Nephron progenitor cell (in vitro differentiated cells): Measurements from ENCODE around the gene ARAF.

Source experiments
- DNase-seq: peaks from one replicate; pipeline ENCODE4 v3.0.0; 2021
- H3K27ac Mint-ChIP-seq: 2 replicates; pipeline ENCODE4 v1.8.0; 2021; ENCODE audit warnings: mild to moderate bottlenecking, moderate library complexity, mixed read lengths
- H3K27me3 Mint-ChIP-seq: 2 replicates; pipeline ENCODE4 v1.8.0; 2021; ENCODE audit warnings: mild to moderate bottlenecking, low read depth, mixed read lengths; ENCODE audit not compliant: poor library complexity
- H3K36me3 Mint-ChIP-seq: 2 replicates; pipeline ENCODE4 v1.8.0; 2021; ENCODE audit warnings: low read depth, mixed read lengths
- H3K4me1 Mint-ChIP-seq: 2 replicates; pipeline ENCODE4 v1.8.0; 2021; ENCODE audit warnings: mixed read lengths
- H3K4me3 Mint-ChIP-seq: 2 replicates; pipeline ENCODE4 v1.8.0; 2021; ENCODE audit warnings: mild to moderate bottlenecking, moderate library complexity, mixed read lengths
- H3K9me3 Mint-ChIP-seq: 2 replicates; pipeline ENCODE4 v1.8.0; 2021; ENCODE audit warnings: mild to moderate bottlenecking, moderate library complexity, mixed read lengths
- CTCF ChIP-seq: fragments of 200-600 bp; sonication (generic); IDR thresholded peaks from 2 replicates; pipeline ENCODE4 v1.5.0; 2021; ENCODE audit warnings: antibody characterized with exemption

Gene ARAF

GRCh38 chrX:47543496-47543895 is 17.5 kb upstream of the ARAF start:
- Mint-ChIP-seq H3K36me3 (no peaks in the 10 kb centered on the region), H3K4me1 (peaks cover 7% of the 10 kb centered on the region), H3K4me3 (no peak overlapping the region), H3K27ac (no peak overlapping the region), H3K27me3 (peaks cover 5% of the 10 kb centered on the region), H3K9me3 (peaks cover 41% of the 10 kb centered on the region)
- TF ChIP-seq CTCF: no peak
- DNase-seq: no peak

- Mint-ChIP-seq H3K27me3 (no peaks in the 10 kb centered on the region), H3K4me3 (peak overlapping the region; percentile 86), H3K4me1 (peaks cover 29% of the 10 kb centered on the region), H3K9me3 (peaks cover 51% of the 10 kb centered on the region), H3K27ac (peak overlapping the region; percentile 66), H3K36me3 (no peaks in the 10 kb centered on the region)
- no peak for TF ChIP-seq CTCF
- peak; percentile 75 for DNase-seq
Observed at GRCh38 chrX:47556045-47556623, 4.9 kb upstream of the ARAF start.

- DNase-seq: no peak
- Mint-ChIP-seq H3K4me3 (no peak overlapping the region), H3K4me1 (peaks cover 42% of the 10 kb centered on the region), H3K9me3 (peaks cover 57% of the 10 kb centered on the region), H3K36me3 (peaks cover 4% of the 10 kb centered on the region), H3K27me3 (no peaks in the 10 kb centered on the region), H3K27ac (no peak overlapping the region)
- no peak for TF ChIP-seq CTCF
Observed at GRCh38 chrX:47558436-47558835, 2.6 kb upstream of the ARAF start.

GRCh38 chrX:47560179-47560933 is 649 bp upstream of the ARAF start:
- no peak for DNase-seq
- Mint-ChIP-seq H3K4me1 (peaks cover 52% of the 10 kb centered on the region), H3K27ac (peak overlapping the region; percentile 92), H3K36me3 (peaks cover 13% of the 10 kb centered on the region), H3K27me3 (no peaks in the 10 kb centered on the region), H3K4me3 (peak overlapping the region; percentile 94), H3K9me3 (peaks cover 62% of the 10 kb centered on the region)
- TF ChIP-seq CTCF: no peak

GRCh38 chrX:47561659-47562151 is 700 bp downstream of the ARAF start:
- peaks cover 60% of the 10 kb centered on the region for H3K9me3 Mint-ChIP-seq
- peak overlapping the region; percentile 94 for H3K4me3 Mint-ChIP-seq
- H3K27me3 Mint-ChIP-seq: no peaks in the 10 kb centered on the region
- no peak for TF ChIP-seq CTCF
- peak overlapping the region; percentile 68 for H3K27ac Mint-ChIP-seq
- peaks cover 42% of the 10 kb centered on the region for H3K4me1 Mint-ChIP-seq
- no peak for DNase-seq
- peaks cover 20% of the 10 kb centered on the region for H3K36me3 Mint-ChIP-seq
